HG03135 (cell line): ENCODE measurements around the gene CSF3.
A peak's percentile ranks its signal among the peaks of the same experiment; 100 is the strongest.

ENCODE experiments used
- ATAC-seq: cut with Tn5 transposase; IDR thresholded peaks from one replicate; pipeline ENCODE4 v1.9.1; 2021; ENCODE audit warnings: mild to moderate bottlenecking, moderate library complexity; ENCODE audit not compliant: unreplicated experiment

Gene CSF3, protein sequence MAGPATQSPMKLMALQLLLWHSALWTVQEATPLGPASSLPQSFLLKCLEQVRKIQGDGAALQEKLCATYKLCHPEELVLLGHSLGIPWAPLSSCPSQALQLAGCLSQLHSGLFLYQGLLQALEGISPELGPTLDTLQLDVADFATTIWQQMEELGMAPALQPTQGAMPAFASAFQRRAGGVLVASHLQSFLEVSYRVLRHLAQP

GRCh38 chr17:40015005-40015997, at the start of gene CSF3:
Gene CSF3, plus strand, starts transcription at chr17:40015440. Its CDS starts 35 bp downstream, at chr17:40015475.
- ATAC-seq, result no peak

DNA sequence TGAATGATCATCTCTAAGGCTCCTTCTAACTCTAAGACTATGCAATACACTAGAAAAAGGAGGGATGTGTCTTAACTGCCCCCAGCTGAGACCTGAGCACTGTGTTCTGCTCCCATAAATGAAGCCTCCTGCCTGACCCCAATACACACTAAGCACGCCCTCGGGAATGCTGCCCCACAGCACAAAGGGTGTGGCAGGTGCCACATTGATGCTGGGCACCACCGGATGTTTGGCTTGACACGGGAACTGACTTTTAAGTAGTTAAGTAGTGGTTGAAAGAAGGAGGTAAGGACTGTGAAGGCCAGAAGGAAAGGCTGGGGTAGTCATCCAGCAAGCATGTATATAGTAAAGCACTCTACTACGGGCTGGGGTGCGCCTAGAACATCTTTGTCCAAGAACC, 48.5 kb upstream of the CSF3 start:
- ATAC-seq, result no peak

DNA sequence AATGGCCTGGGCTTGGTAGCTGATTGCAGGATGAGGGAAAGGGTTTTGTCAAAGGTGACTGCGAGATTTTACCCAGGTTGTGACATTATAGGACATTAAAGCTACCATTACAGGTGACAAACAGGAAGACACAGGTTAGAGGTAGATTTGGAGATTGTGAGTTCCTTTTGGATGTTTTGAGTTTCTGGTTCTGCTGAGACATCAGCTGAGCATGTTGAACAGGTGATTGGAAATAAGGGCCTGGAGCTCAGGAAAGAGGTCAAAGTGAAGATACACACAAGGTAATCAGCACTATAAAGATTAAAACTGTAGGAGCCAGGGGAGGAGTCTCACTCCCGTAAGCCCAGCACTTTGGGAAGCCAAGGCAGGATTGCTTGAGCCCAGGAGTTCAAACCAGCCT, 46.5 kb upstream of the CSF3 start:
- no peak for ATAC-seq

DNA sequence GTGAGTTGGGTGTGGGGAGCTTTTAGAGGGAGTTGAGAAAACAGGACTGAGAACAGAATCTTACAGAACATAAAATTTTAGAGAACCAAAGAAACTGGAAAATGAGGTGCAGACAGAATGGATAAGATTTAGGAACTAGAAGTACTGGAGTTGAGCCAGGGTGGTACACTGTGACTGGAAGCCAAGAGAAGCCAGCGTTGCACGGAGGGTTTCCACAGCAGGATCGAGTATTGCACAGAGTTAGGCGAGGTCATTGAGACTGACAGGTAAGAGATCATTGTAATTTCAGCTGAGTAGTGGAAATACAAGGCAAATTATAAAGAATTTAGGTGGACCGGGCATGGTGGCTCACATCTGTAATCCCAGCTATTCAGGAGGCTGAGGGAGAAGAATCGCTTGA, 45.9 kb upstream of the CSF3 start:
- no peak for ATAC-seq

DNA sequence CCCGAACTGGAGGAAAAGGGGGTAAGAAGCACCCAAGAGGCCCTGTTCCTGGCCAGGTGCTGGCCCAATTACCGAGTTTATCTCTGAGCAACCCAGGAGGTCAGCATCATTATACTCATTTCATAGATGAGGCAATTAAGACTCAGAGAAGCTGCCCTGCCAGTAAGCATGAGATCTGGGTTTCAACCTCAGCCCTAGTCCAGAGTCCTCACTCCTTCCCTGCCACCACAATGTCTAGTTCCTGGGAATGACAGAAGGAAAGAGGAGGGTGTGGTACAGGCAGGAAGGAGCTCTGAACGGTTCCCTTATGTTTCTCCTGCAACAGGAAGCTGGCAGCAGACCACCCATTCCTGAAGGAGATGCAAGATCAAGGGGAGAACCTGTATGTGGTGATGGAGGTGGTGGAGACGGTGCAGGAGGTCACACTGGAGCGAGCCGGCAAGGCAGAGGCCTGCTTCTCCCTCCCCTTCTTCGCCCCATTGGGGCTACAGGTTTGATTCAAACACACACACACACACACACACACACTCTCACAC, 45.0 kb upstream of the CSF3 start:
- ATAC-seq, result no peak

- no peak for ATAC-seq
Observed at GRCh38 chr17:39971076-39971603, 44.1 kb upstream of the CSF3 start.

GRCh38 chr17:39972271-39972670, 43.0 kb upstream of the CSF3 start:
- no peak for ATAC-seq

GRCh38 chr17:39973496-39973895, 41.7 kb upstream of the CSF3 start:
- no peak for ATAC-seq

DNA sequence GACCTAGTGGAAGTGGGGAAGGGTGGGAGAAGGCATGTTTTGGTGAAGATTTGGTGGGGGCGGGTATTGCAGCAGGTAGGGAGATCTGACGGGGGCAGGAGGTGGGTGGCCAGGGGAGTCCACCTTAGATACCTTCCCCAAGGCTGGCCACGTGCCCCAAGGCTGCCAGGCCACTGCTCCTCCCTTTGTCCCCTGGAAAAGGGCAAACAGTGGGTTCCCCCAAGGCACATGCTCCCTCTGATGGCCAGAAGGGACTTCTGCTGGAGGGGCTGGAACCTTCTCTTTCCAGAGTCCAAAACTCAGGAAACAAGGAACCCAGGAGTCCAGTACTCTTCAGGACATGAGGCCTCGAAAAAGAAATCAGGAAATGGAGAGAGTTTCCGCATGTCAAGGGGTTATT, 40.8 kb upstream of the CSF3 start:
- ATAC-seq, result no peak

- no peak for ATAC-seq
Observed at GRCh38 chr17:39975801-39976200, 39.4 kb upstream of the CSF3 start.

DNA sequence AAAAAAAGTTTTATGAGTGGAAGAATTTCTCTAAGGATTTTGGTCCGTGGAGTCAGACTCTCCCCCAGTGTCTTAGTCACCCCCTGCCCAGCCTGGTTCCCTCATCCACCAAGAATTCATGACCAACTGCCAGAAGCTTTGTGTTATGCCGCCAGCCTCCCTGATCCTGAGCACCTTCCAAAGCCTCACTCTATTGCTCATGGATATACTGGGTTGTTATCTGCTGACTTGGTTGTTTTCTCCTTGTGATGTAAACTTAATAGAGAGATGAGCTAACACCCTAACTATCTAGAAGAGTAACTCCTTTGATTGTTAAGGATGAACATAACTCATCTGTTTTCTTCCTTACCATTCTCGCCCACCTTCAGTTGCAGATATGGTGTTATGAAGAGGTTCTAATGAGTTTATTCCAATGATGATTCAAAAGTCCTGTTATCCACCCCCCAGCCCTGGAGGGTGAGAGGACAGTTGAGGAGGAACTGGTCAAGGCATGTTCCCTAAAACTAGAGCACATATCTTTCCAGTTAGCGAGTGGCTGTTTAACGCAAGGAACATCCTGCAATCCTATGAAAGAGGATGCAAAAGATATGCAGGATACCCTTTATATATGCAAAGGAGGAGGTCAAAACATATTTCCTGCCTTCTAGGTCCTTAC, 36.1 kb upstream of the CSF3 start:
- no peak for ATAC-seq

DNA sequence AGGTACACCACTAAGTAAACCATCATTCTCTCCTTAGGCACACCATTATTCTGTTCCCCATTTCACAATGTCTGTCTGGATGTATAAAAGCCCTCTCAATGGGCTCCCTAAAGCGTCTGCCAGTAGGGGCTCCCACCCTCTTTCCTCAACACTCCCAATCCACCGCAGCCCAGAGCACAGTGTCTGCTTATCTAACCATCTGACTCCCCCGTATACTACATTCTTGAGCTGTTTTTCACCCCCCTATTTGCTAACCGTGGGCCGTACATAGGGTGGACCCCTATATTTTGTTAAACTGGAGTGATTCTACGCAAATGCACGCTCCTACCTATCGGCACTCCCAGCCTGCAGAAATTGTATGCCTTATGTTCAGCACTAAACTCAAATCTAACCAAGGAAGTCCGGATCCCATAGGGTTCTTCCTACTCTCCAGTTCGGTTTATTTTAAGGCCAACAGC, 35.3 kb upstream of the CSF3 start:
- no peak for ATAC-seq

DNA sequence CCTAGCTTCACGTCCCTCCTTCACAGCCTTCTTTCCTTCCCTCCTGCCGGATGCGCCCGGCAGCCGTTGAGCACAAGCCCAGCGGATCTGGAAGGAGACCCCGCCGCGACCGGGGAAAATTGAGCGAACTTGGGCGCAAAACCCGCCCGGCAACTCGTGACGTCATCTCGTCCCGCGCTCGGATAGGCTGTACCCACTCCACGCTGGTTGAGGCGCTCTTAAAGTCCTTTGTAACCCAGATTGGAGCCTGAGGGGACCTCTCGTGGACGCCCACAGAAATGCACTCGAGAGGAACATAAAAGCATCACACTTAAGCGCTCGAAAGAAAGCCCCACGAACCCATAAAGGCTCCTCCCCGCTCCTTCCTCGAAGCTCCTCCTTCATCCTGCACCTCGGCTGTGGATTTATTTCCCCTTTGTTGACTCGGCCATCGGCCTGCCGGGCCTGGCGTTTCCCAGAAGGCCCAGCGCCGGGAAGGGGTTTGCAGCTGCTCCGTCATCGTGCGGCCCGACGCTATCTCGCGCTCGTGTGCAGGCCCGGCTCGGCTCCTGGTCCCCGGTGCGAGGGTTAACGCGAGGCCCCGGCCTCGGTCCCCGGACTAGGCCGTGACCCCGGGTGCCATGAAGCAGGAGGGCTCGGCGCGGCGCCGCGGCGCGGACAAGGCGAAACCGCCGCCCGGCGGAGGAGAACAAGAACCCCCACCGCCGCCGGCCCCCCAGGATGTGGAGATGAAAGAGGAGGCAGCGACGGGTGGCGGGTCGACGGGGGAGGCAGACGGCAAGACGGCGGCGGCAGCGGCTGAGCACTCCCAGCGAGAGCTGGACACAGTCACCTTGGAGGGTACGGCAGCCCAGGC, 34.7 kb upstream of the CSF3 start, which contains the start of gene PSMD3:
Gene PSMD3 (plus strand): TSS at position 457 of the 856 bp plus-strand sequence. CDS start 164 bp downstream, at position 621.
- peak; percentile 92 for ATAC-seq

GRCh38 chr17:39981207-39981741, 34.0 kb upstream of the CSF3 start:
- no peak for ATAC-seq

GRCh38 chr17:39981766-39982375, 33.4 kb upstream of the CSF3 start:
- ATAC-seq, result no peak

GRCh38 chr17:39988206-39988810, 26.9 kb upstream of the CSF3 start:
- ATAC-seq, result no peak

GRCh38 chr17:39994448-39994847, 20.8 kb upstream of the CSF3 start:
- no peak for ATAC-seq

DNA sequence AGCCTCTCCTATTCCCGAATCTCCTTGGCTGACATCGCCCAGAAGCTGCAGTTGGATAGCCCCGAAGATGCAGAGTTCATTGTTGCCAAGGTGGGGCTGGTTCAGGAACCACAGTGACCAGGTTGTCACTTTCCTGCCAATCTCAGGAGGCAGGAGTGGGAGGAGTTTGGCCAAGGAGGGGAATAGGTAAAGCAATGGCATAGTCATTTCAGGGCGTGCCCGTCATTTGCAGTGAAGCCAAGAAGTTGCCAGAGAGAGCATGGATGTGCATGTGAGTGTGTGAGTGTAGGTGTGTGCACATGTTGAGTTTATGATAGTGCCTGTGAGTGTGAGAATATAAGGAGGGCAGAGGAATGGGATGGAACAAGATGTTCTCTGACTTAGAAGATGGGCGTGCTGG, 19.8 kb upstream of the CSF3 start:
- no peak for ATAC-seq

- no peak for ATAC-seq
Observed at GRCh38 chr17:39996162-39996561, 19.1 kb upstream of the CSF3 start.
